SK-N-SH (cell line): ENCODE data around the gene C2orf92. TPM values are rescaled to one million over a fixed set of nuclear protein-coding genes. Genes with fewer than 3 reads are reported as not detected.

ENCODE experiments used
- CTCF ChIA-PET: fragments of 300-600, 350-600 bp; formaldehyde crosslinking; extraction: SDS; loops from one replicate; lab custom pipeline; 2021; lab: Yijun Ruan, JAX
- POLR2A ChIA-PET: fragments of 350-600 bp; sonication (Branson Sonifier 250); formaldehyde crosslinking; extraction: SDS; loops from one replicate; lab custom pipeline; 2020; ENCODE audit warnings: antibody characterized with exemption, inconsistent platforms; lab: Yijun Ruan, JAX
- DNase-seq: peaks from one replicate; pipeline ENCODE4 v3.0.0; 2012
- H2AFZ ChIP-seq: fragments of 200-600 bp; sonication (generic); 2 replicates; pipeline ENCODE4 v1.8.1; 2016; ENCODE audit warnings: antibody characterized with exemption, mild to moderate bottlenecking, low read depth
- H3F3A ChIP-seq: fragments of 200-600 bp; sonication (generic); replicated peaks from 2 replicates; pipeline ENCODE3; 2016; ENCODE audit warnings: antibody characterized with exemption, mild to moderate bottlenecking; ENCODE audit not compliant: insufficient read depth
- H3K27ac ChIP-seq, 2 experiments: fragments of 200-500 bp in 1 of 2; fragments of 200-600 bp in 1 of 2; sonication (Bioruptor generic) in 1 of 2; sonication (generic), shearing (Covaris generic) in 1 of 2; 2 replicates each; pipeline versions ENCODE4 v1.5.1 to v1.6.1; 2014 to 2016; ENCODE audit warnings: low read depth in 2 of 2, inconsistent platforms in 1 of 2, low read length in 1 of 2, mild to moderate bottlenecking in 1 of 2, mixed read lengths in 1 of 2
- H3K27me3 ChIP-seq: fragments of 200-600 bp; sonication (generic), shearing (Covaris generic); 2 replicates; pipeline ENCODE4 v1.6.1; 2016; ENCODE audit warnings: mixed run types; ENCODE audit not compliant: insufficient read depth
- H3K36me3 ChIP-seq, 2 experiments: fragments of 200-500 bp in 1 of 2; fragments of 200-600 bp in 1 of 2; sonication (Bioruptor generic) in 1 of 2; sonication (generic) in 1 of 2; replicated peaks in 1 of 2; 2 replicates each; pipeline versions ENCODE3 to v1.5.1; 2014 to 2016; ENCODE audit warnings: low read length in 1 of 2, mild to moderate bottlenecking in 1 of 2; ENCODE audit not compliant: insufficient read depth in 2 of 2, control insufficient read depth in 1 of 2
- H3K4me1 ChIP-seq, 2 experiments: fragments of 200-500 bp in 1 of 2; fragments of 200-600 bp in 1 of 2; sonication (Bioruptor generic) in 1 of 2; sonication (generic), shearing (Covaris generic) in 1 of 2; 2 replicates each; pipeline versions ENCODE4 v1.5.1 to v1.6.1; 2014 to 2016; ENCODE audit warnings: low read depth in 1 of 2, low read length in 1 of 2, mixed run types in 1 of 2; ENCODE audit not compliant: insufficient read depth in 2 of 2, control insufficient read depth in 1 of 2
- H3K4me2 ChIP-seq: fragments of 200-600 bp; sonication (generic), shearing (Covaris generic); 2 replicates; pipeline ENCODE4 v1.6.1; 2017; ENCODE audit warnings: mixed run types
- H3K4me3 ChIP-seq, 2 experiments: fragments of 200-500 bp in 1 of 2; fragments of 200-600 bp in 1 of 2; sonication (Bioruptor generic) in 1 of 2; sonication (generic), shearing (Covaris generic) in 1 of 2; 2 replicates each; pipeline versions ENCODE4 v1.5.1 to v1.8.1; 2014 to 2016; ENCODE audit warnings: low read depth in 2 of 2, inconsistent platforms in 1 of 2, low read length in 1 of 2, mild to moderate bottlenecking in 1 of 2, mixed read lengths in 1 of 2, moderate library complexity in 1 of 2
- H3K79me2 ChIP-seq: fragments of 200-600 bp; sonication (generic); 2 replicates; pipeline ENCODE4 v1.8.1; 2017; ENCODE audit warnings: mild to moderate bottlenecking; ENCODE audit not compliant: insufficient read depth
- H3K9ac ChIP-seq: fragments of 200-600 bp; sonication (generic); 2 replicates; pipeline ENCODE4 v1.6.1; 2017; ENCODE audit warnings: mixed run types
- H3K9me2 ChIP-seq: fragments of 200-600 bp; sonication (generic); 2 replicates; pipeline ENCODE4 v1.6.1; 2017; ENCODE audit warnings: mixed run types
- H3K9me3 ChIP-seq: fragments of 200-600 bp; sonication (generic); 2 replicates; pipeline ENCODE4 v1.6.1; 2017; ENCODE audit warnings: mixed run types, mild to moderate bottlenecking, moderate library complexity
- H4K20me1 ChIP-seq: fragments of 200-600 bp; sonication (generic); 2 replicates; pipeline ENCODE4 v1.6.1; 2017; ENCODE audit warnings: mild to moderate bottlenecking, mixed run types; ENCODE audit not compliant: insufficient read depth
- CHD2 ChIP-seq: fragments of 150-350 bp; IDR thresholded peaks from 2 replicates; pipeline ENCODE4 v1.6.1; 2018; ENCODE audit warnings: low read length; ENCODE audit not compliant: partially characterized antibody
- ELF1 ChIP-seq: IDR thresholded peaks from 2 replicates; pipeline ENCODE4 v1.4.0; 2012
- EZH2phosphoT487 ChIP-seq: fragments of 200-600 bp; sonication (generic); IDR thresholded peaks from 2 replicates; pipeline ENCODE4 v1.6.1; 2017; ENCODE audit warnings: low read depth, mixed run types, mild to moderate bottlenecking, antibody characterized with exemption, moderate library complexity, borderline replicate concordance
- FOXM1 ChIP-seq: IDR thresholded peaks from 2 replicates; pipeline ENCODE4 v1.4.0; 2012; ENCODE audit warnings: low read depth, mild to moderate bottlenecking
- GABPA ChIP-seq: IDR thresholded peaks from 2 replicates; pipeline ENCODE4 v1.4.0; 2012; ENCODE audit warnings: low read depth, mild to moderate bottlenecking
- GATA2 ChIP-seq: sonication (generic); formaldehyde crosslinking; IDR thresholded peaks from 2 replicates; pipeline ENCODE4 v1.5.0; 2020; ENCODE audit warnings: mild to moderate bottlenecking, missing genetic modification reagents
- MAX ChIP-seq: IDR thresholded peaks from 2 replicates; pipeline ENCODE4 v1.4.0; 2012; ENCODE audit warnings: low read depth
- MEF2A ChIP-seq: IDR thresholded peaks from 2 replicates; pipeline ENCODE4 v1.4.0; 2012; ENCODE audit warnings: low read depth, borderline replicate concordance
- MXI1 ChIP-seq: IDR thresholded peaks from 2 replicates; pipeline ENCODE4 v1.6.1; 2012; ENCODE audit warnings: mild to moderate bottlenecking, low read depth, low read length, improper control_type of control experiment
- NFIC ChIP-seq: IDR thresholded peaks from 2 replicates; pipeline ENCODE4 v1.4.0; 2012; ENCODE audit warnings: borderline replicate concordance
- NRF1 ChIP-seq: IDR thresholded peaks from 2 replicates; pipeline ENCODE4 v1.6.1; 2012; ENCODE audit warnings: low read depth, mild to moderate bottlenecking, low read length
- PBX3 ChIP-seq: IDR thresholded peaks from 2 replicates; pipeline ENCODE4; 2012
- POLR2AphosphoS5 ChIP-seq: IDR thresholded peaks from 2 replicates; pipeline ENCODE4 v1.6.1; 2012; ENCODE audit warnings: low read depth, low read length
- RAD21 ChIP-seq: IDR thresholded peaks from 2 replicates; pipeline ENCODE4 v1.6.1; 2012; ENCODE audit warnings: mild to moderate bottlenecking, low read length
- SIN3A ChIP-seq: IDR thresholded peaks from 2 replicates; pipeline ENCODE4 v1.6.1; 2012; ENCODE audit warnings: low read depth, mild to moderate bottlenecking, low read length, moderate library complexity, borderline replicate concordance
- SMC3 ChIP-seq: IDR thresholded peaks from 2 replicates; pipeline ENCODE4 v1.6.1; 2012; ENCODE audit warnings: low read depth, low read length, improper control_type of control experiment
- TAF1 ChIP-seq: IDR thresholded peaks from 2 replicates; pipeline ENCODE4 v1.6.1; 2012; ENCODE audit warnings: low read depth, mild to moderate bottlenecking, low read length, moderate library complexity, borderline replicate concordance
- USF1 ChIP-seq: IDR thresholded peaks from 2 replicates; pipeline ENCODE4 v1.4.0; 2012; ENCODE audit warnings: low read depth, borderline replicate concordance
- YY1 ChIP-seq: IDR thresholded peaks from 2 replicates; pipeline ENCODE4 v1.4.0; 2012; ENCODE audit warnings: low read depth, mild to moderate bottlenecking
- WGBS: methylation state at CpG from one replicate; pipeline ENCODE4 v1.1.6; 2017; ENCODE audit warnings: low lambda C conversion rate; 5-methylcytosine and 5-hydroxymethylcytosine counted together
- polyA plus RNA-seq, 3 experiments: library from polyadenylated mRNA; depleted of rRNA; stranded (reverse); fragments of >200 nt; gene quantifications; 2 replicates each; pipeline ENCODE4 v1.2.3, GENCODE V29; 2012
- TF ChIP-seq, protein P1 (sequence below): IDR thresholded peaks from 2 replicates; pipeline ENCODE4 v1.6.1; 2012; ENCODE audit warnings: mild to moderate bottlenecking, low read depth, low read length, moderate library complexity

C2orf92 gene
- polyA plus RNA-seq, 1 of the 3 experiments (the other 2 are of a cell fraction): 3.1 TPM

DNA sequence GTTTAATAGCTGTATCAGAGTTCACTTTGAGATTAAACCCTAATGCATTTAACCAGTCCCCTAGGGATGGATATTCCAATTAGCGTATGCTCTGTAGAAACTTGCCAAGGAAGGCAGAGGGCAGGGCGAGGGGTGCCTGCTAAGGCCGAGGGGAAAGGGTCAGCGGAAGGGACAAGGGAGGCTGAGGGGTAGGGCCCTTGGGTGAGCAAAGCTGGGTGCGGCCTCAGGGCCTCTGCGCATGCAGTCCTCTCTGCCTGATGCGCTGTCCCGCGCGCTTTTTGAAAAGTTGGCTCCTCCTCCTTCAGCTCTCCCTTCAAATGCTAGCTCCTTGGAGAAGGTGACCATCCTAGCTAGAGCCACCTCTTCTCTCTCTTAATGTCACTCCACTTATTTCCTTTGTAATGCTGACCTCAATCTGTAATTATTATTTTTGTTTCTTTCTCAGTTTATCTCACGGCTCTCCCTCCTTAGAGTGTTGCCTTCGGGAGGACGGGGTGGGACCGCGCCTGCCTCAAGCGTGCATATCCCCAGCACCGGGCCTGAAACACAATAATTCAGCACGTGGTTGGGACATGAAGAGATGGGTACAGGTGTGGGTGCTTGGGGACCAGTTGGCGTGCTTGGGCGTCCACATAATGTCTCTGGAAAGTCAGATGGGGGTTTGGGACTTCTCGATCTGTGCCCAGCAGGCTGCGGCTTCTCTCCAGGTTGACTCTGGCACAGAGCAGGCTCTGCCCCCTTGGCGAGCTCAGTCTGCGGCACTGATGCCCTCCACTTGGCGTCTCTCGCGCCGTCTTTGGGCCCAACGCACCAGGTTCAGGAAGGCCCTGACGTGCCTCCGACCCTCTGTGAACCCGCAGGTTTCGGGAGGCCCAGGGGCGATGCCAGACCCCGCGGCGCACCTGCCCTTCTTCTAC, 53.9 kb downstream of the C2orf92 start (continued):
- TF ChIP-seq, protein P1, sequence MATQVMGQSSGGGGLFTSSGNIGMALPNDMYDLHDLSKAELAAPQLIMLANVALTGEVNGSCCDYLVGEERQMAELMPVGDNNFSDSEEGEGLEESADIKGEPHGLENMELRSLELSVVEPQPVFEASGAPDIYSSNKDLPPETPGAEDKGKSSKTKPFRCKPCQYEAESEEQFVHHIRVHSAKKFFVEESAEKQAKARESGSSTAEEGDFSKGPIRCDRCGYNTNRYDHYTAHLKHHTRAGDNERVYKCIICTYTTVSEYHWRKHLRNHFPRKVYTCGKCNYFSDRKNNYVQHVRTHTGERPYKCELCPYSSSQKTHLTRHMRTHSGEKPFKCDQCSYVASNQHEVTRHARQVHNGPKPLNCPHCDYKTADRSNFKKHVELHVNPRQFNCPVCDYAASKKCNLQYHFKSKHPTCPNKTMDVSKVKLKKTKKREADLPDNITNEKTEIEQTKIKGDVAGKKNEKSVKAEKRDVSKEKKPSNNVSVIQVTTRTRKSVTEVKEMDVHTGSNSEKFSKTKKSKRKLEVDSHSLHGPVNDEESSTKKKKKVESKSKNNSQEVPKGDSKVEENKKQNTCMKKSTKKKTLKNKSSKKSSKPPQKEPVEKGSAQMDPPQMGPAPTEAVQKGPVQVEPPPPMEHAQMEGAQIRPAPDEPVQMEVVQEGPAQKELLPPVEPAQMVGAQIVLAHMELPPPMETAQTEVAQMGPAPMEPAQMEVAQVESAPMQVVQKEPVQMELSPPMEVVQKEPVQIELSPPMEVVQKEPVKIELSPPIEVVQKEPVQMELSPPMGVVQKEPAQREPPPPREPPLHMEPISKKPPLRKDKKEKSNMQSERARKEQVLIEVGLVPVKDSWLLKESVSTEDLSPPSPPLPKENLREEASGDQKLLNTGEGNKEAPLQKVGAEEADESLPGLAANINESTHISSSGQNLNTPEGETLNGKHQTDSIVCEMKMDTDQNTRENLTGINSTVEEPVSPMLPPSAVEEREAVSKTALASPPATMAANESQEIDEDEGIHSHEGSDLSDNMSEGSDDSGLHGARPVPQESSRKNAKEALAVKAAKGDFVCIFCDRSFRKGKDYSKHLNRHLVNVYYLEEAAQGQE: no peak
- TF ChIP-seq NRF1 (no peak), NFIC (no peak), PBX3 (no peak), FOXM1 (no peak), POLR2AphosphoS5 (no peak), SIN3A (no peak)
- TF ChIP-seq, all 33 proteins: peak for 0

DNA sequence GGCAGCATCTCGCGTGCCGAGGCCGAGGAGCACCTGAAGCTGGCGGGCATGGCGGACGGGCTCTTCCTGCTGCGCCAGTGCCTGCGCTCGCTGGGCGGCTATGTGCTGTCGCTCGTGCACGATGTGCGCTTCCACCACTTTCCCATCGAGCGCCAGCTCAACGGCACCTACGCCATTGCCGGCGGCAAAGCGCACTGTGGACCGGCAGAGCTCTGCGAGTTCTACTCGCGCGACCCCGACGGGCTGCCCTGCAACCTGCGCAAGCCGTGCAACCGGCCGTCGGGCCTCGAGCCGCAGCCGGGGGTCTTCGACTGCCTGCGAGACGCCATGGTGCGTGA, 54.5 kb downstream of the C2orf92 start:
- H2AFZ ChIP-seq: no peak overlapping the region
- no peaks in the 10 kb centered on the region for H3K9me3 ChIP-seq
- no peaks in the 10 kb centered on the region for H3F3A ChIP-seq
- no peak overlapping the region for H3K27ac ChIP-seq
- H4K20me1 ChIP-seq: no peaks in the 10 kb centered on the region
- H3K9me2 ChIP-seq: no peaks in the 10 kb centered on the region
- ChIA-PET CTCF (interaction anchor here (1.0 to 3.0 kb wide), 3 partner anchors 15 to 27 kb away, joined by 3 to 17 read pairs (median 8); no protein-coding TSS in a partner anchor), POLR2A (no interaction called here)
- no peaks in the 10 kb centered on the region for H3K27me3 ChIP-seq
- H3K79me2 ChIP-seq: no peaks in the 10 kb centered on the region
- no peak overlapping the region for H3K4me3 ChIP-seq
- no peak for DNase-seq
- no peak for TF ChIP-seq EZH2phosphoT487
- TF ChIP-seq MAX: no peak
- no peak for TF ChIP-seq GABPA
- TF ChIP-seq POLR2AphosphoS5: no peak
- no peak for TF ChIP-seq FOXM1
- no peak for TF ChIP-seq TAF1
- no peak for TF ChIP-seq SMC3
- no peak for TF ChIP-seq SIN3A
- TF ChIP-seq RAD21: no peak
- TF ChIP-seq MEF2A: no peak
- no peak for TF ChIP-seq CHD2
- no peak for TF ChIP-seq ELF1
- no peak for TF ChIP-seq MXI1
- no peak for TF ChIP-seq USF1
- TF ChIP-seq YY1: no peak
- no peak for TF ChIP-seq GATA2 (CRISPR knock-in tag)
- no peak overlapping the region for H3K9ac ChIP-seq
- H3K4me1 ChIP-seq: no peaks in the 10 kb centered on the region; a peak in 1 of 4 replicates
- no peak overlapping the region for H3K4me2 ChIP-seq
- WGBS: 96% methylated on average over 29 of the region's 41 CpGs
- no peaks in the 10 kb centered on the region for H3K36me3 ChIP-seq
